Measurements from ENCODE around the gene IQGAP3. TPM values are rescaled to one million over a fixed set of nuclear protein-coding genes. Genes with fewer than 3 reads are reported as not detected.

The IQGAP3 gene
- total and polyA plus RNA-seq, 4 donors = under 0.01 to 8.5 (median 0.43) TPM

DNA sequence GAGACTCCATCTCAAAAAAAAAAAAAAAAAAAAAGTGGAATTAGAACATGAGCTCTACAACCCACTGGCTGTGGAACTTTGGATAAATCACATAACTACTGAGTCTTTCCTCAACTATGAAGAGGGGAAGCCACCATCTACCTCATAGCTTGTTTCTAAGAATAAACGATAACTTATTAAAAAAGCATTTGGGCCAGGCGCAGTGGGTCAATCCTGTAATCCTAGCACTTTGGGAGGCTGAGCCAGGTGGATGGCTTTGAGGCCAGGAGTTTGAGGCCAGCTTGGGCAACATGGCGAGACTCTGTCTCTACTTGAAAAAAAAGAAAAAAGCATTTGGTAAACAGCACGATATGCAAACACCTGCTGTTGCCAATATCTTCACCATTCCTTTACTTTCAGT lies 40.0 kb downstream of the IQGAP3 start:
- Histone ChIP-seq H3K9me3 (ENCODE audit: control insufficient read depth in 4 of 4, low read length in 3 of 4) (no peaks in the 10 kb centered on the region), H3K4me1 (ENCODE audit: control insufficient read depth in 4 of 4, insufficient read depth in 4 of 4, low read length in 3 of 4) (no peaks in the 10 kb centered on the region), H3K27me3 (ENCODE audit: control insufficient read depth in 4 of 4, insufficient read depth in 4 of 4, low read length in 3 of 4) (no peaks in the 10 kb centered on the region), H3K27ac (ENCODE audit: low read depth in 1 of 2, low read length in 2 of 2) (no peak overlapping the region), H3K4me3 (ENCODE audit: low read depth in 1 of 3, low read length in 3 of 3) (no peak overlapping the region), H3K9ac (ENCODE audit: low read depth in 1 of 2, low read length in 2 of 2) (no peak overlapping the region), H3K36me3 (ENCODE audit: control insufficient read depth in 4 of 4, insufficient read depth in 3 of 4, low read depth in 1 of 4, low read length in 3 of 4) (no peaks in the 10 kb centered on the region)
- 91% methylated on average over 4 of the region's 4 CpGs for WGBS
- no peak for DNase-seq (ENCODE audit: low spot score)
- no peak for TF ChIP-seq NR2F2 (IDR thresholded peaks at IDR 0.05)
- TF ChIP-seq HNF4A (conservative IDR thresholded peaks at IDR 0.05) = no peak
- TF ChIP-seq YY1 (IDR thresholded peaks at IDR 0.05) = no peak
- TF ChIP-seq, protein P1, sequence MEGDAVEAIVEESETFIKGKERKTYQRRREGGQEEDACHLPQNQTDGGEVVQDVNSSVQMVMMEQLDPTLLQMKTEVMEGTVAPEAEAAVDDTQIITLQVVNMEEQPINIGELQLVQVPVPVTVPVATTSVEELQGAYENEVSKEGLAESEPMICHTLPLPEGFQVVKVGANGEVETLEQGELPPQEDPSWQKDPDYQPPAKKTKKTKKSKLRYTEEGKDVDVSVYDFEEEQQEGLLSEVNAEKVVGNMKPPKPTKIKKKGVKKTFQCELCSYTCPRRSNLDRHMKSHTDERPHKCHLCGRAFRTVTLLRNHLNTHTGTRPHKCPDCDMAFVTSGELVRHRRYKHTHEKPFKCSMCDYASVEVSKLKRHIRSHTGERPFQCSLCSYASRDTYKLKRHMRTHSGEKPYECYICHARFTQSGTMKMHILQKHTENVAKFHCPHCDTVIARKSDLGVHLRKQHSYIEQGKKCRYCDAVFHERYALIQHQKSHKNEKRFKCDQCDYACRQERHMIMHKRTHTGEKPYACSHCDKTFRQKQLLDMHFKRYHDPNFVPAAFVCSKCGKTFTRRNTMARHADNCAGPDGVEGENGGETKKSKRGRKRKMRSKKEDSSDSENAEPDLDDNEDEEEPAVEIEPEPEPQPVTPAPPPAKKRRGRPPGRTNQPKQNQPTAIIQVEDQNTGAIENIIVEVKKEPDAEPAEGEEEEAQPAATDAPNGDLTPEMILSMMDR (IDR thresholded peaks at IDR 0.05; ENCODE audit: low read depth, low read length, missing input control) = no peak
- TF ChIP-seq, protein P2, sequence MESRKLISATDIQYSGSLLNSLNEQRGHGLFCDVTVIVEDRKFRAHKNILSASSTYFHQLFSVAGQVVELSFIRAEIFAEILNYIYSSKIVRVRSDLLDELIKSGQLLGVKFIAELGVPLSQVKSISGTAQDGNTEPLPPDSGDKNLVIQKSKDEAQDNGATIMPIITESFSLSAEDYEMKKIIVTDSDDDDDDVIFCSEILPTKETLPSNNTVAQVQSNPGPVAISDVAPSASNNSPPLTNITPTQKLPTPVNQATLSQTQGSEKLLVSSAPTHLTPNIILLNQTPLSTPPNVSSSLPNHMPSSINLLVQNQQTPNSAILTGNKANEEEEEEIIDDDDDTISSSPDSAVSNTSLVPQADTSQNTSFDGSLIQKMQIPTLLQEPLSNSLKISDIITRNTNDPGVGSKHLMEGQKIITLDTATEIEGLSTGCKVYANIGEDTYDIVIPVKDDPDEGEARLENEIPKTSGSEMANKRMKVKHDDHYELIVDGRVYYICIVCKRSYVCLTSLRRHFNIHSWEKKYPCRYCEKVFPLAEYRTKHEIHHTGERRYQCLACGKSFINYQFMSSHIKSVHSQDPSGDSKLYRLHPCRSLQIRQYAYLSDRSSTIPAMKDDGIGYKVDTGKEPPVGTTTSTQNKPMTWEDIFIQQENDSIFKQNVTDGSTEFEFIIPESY (IDR thresholded peaks at IDR 0.05) = no peak
- TF ChIP-seq, protein P3, sequence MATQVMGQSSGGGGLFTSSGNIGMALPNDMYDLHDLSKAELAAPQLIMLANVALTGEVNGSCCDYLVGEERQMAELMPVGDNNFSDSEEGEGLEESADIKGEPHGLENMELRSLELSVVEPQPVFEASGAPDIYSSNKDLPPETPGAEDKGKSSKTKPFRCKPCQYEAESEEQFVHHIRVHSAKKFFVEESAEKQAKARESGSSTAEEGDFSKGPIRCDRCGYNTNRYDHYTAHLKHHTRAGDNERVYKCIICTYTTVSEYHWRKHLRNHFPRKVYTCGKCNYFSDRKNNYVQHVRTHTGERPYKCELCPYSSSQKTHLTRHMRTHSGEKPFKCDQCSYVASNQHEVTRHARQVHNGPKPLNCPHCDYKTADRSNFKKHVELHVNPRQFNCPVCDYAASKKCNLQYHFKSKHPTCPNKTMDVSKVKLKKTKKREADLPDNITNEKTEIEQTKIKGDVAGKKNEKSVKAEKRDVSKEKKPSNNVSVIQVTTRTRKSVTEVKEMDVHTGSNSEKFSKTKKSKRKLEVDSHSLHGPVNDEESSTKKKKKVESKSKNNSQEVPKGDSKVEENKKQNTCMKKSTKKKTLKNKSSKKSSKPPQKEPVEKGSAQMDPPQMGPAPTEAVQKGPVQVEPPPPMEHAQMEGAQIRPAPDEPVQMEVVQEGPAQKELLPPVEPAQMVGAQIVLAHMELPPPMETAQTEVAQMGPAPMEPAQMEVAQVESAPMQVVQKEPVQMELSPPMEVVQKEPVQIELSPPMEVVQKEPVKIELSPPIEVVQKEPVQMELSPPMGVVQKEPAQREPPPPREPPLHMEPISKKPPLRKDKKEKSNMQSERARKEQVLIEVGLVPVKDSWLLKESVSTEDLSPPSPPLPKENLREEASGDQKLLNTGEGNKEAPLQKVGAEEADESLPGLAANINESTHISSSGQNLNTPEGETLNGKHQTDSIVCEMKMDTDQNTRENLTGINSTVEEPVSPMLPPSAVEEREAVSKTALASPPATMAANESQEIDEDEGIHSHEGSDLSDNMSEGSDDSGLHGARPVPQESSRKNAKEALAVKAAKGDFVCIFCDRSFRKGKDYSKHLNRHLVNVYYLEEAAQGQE (IDR thresholded peaks at IDR 0.05) = no peak
- no peak for TF ChIP-seq GABPA (IDR thresholded peaks at IDR 0.05 in 1 of 2, conservative IDR thresholded peaks at IDR 0.05 in 1 of 2)
- TF ChIP-seq SP1 (IDR thresholded peaks at IDR 0.05) = no peak
- no peak for TF ChIP-seq TAF1 (conservative IDR thresholded peaks at IDR 0.05)
- TF ChIP-seq JUND (IDR thresholded peaks at IDR 0.05) = no peak
- TF ChIP-seq, protein P4, sequence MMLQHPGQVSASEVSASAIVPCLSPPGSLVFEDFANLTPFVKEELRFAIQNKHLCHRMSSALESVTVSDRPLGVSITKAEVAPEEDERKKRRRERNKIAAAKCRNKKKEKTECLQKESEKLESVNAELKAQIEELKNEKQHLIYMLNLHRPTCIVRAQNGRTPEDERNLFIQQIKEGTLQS (IDR thresholded peaks at IDR 0.05) = no peak

DNA sequence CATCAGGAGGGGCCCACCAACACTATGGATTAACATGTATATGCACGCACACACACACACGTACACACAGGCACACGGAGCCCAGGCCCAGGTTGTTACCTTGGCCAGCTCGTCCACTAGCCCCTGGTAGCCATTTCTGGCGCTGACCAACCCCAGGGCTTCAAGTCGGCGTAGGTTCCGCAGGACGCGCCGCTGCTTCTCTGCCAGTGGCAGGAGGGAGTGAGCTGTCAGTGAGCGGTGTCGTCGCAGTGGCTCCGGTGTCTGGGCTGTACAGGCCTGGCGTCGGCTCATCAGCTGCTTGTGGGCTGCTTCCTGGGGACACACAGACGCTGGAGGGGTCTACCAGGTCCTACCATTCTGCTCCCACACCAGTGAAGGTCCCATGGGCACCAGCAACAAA lies 42.4 kb downstream of the IQGAP3 start:
- no peak overlapping the region for H3K27ac ChIP-seq (ENCODE audit: low read depth in 1 of 2, low read length in 2 of 2)
- H3K9ac ChIP-seq (ENCODE audit: low read depth in 1 of 2, low read length in 2 of 2) = no peak overlapping the region
- H3K4me3 ChIP-seq (ENCODE audit: low read depth in 1 of 3, low read length in 3 of 3) = no peak overlapping the region
- H3K9me3 ChIP-seq (ENCODE audit: control insufficient read depth in 4 of 4, low read length in 3 of 4) = no peaks in the 10 kb centered on the region
- 99% methylated on average over 18 of the region's 18 CpGs for WGBS
- no peaks in the 10 kb centered on the region for H3K36me3 ChIP-seq (ENCODE audit: control insufficient read depth in 4 of 4, insufficient read depth in 3 of 4, low read depth in 1 of 4, low read length in 3 of 4)
- H3K4me1 ChIP-seq (ENCODE audit: control insufficient read depth in 4 of 4, insufficient read depth in 4 of 4, low read length in 3 of 4) = peaks cover 0 to 2% (median 0%) of the 10 kb centered on the region in 4 donors
- no peak for DNase-seq (ENCODE audit: low spot score)
- H3K27me3 ChIP-seq (ENCODE audit: control insufficient read depth in 4 of 4, insufficient read depth in 4 of 4, low read length in 3 of 4) = no peaks in the 10 kb centered on the region
- TF ChIP-seq, protein P5, sequence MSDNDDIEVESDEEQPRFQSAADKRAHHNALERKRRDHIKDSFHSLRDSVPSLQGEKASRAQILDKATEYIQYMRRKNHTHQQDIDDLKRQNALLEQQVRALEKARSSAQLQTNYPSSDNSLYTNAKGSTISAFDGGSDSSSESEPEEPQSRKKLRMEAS (IDR thresholded peaks at IDR 0.05) = no peak
- TF ChIP-seq HNF4G (IDR thresholded peaks at IDR 0.05) (no peak), RXRA (IDR thresholded peaks at IDR 0.05) (no peak), FOXA1 (IDR thresholded peaks at IDR 0.05) (no peak), TAF1 (conservative IDR thresholded peaks at IDR 0.05) (no peak), GABPA (IDR thresholded peaks at IDR 0.05 in 1 of 2, conservative IDR thresholded peaks at IDR 0.05 in 1 of 2) (no peak), SP1 (IDR thresholded peaks at IDR 0.05) (no peak), RAD21 (IDR thresholded peaks at IDR 0.05) (no peak), EGR1 (IDR thresholded peaks at IDR 0.05; ENCODE audit: low read depth in 2 of 2) (no peak), NR2F2 (IDR thresholded peaks at IDR 0.05) (no peak), JUND (IDR thresholded peaks at IDR 0.05) (no peak)
- TF ChIP-seq, protein P2 (IDR thresholded peaks at IDR 0.05) = no peak
- TF ChIP-seq, protein P3 (IDR thresholded peaks at IDR 0.05) = no peak

Measured in liver (tissue), 9 donors.